Type B pancreatic cell (in vitro differentiated cells): ENCODE results near the gene GPX7. TPM values are rescaled to one million over a fixed set of nuclear protein-coding genes. Genes with fewer than 3 reads are reported as not detected.

Source experiments
- DNase-seq: peaks from one replicate; pipeline ENCODE4 v3.0.0; 2021; ENCODE audit warnings: mixed read lengths; ENCODE audit not compliant: unreplicated experiment; ENCODE audit errors: extremely low spot score
- H3K27ac Mint-ChIP-seq: 2 replicates; pipeline ENCODE4 v1.8.0; 2021; ENCODE audit warnings: mild to moderate bottlenecking, mixed read lengths
- H3K27me3 Mint-ChIP-seq: 2 replicates; pipeline ENCODE4 v1.8.0; 2021; ENCODE audit warnings: mixed read lengths
- H3K36me3 Mint-ChIP-seq: 2 replicates; pipeline ENCODE4 v1.8.0; 2021; ENCODE audit warnings: mixed read lengths
- H3K4me1 Mint-ChIP-seq: one replicate; pipeline ENCODE4 v1.8.0; 2021; ENCODE audit warnings: mixed read lengths; ENCODE audit not compliant: unreplicated experiment
- H3K4me3 Mint-ChIP-seq: 2 replicates; pipeline ENCODE4 v1.8.0; 2021; ENCODE audit warnings: mild to moderate bottlenecking, mixed read lengths
- H3K9me3 Mint-ChIP-seq: 2 replicates; pipeline ENCODE4 v1.8.0; 2021; ENCODE audit warnings: mixed read lengths
- CTCF ChIP-seq: fragments of 200-600 bp; sonication (generic); conservative IDR thresholded peaks from 2 replicates; pipeline ENCODE4 v1.5.0; 2021; ENCODE audit warnings: antibody characterized with exemption, mild to moderate bottlenecking
- total RNA-seq: library from RNA; stranded (reverse); gene quantifications from 2 replicates; pipeline ENCODE4 v1.2.1, GENCODE V29; 2021; ENCODE audit warnings: low replicate concordance

GPX7 gene
- total RNA-seq, 1 donor from 2014 or later = 35.4 TPM

- peaks cover 10% of the 10 kb centered on the region for H3K9me3 Mint-ChIP-seq
- peaks cover 38% of the 10 kb centered on the region for H3K27me3 Mint-ChIP-seq
- H3K36me3 Mint-ChIP-seq = no peaks in the 10 kb centered on the region
- DNase-seq = no peak
- no peak for TF ChIP-seq CTCF
- H3K27ac Mint-ChIP-seq = peak overlapping the region; percentile 50
- peak overlapping the region; percentile 82 for H3K4me3 Mint-ChIP-seq
- H3K4me1 Mint-ChIP-seq = peaks cover 30% of the 10 kb centered on the region
Observed at GRCh38 chr1:52633291-52633754, 31.2 kb downstream of the GPX7 start.

GRCh38 chr1:52634111-52634510 is 31.9 kb downstream of the GPX7 start:
- Mint-ChIP-seq H3K4me3 (peak overlapping the region; percentile 82), H3K27me3 (peaks cover 40% of the 10 kb centered on the region)
- no peak for DNase-seq

GRCh38 chr1:52635321-52636089 is 33.3 kb downstream of the GPX7 start:
- peaks cover 13% of the 10 kb centered on the region for H3K9me3 Mint-ChIP-seq
- H3K27me3 Mint-ChIP-seq = peaks cover 37% of the 10 kb centered on the region
- no peaks in the 10 kb centered on the region for H3K36me3 Mint-ChIP-seq
- TF ChIP-seq CTCF = no peak
- H3K4me1 Mint-ChIP-seq = peaks cover 26% of the 10 kb centered on the region
- H3K4me3 Mint-ChIP-seq = no peak overlapping the region
- no peak overlapping the region for H3K27ac Mint-ChIP-seq
- no peak for DNase-seq

More at GRCh38 chr1:52634111-52634510, 31.9 kb downstream of the GPX7 start:
- Mint-ChIP-seq H3K27ac (no peak overlapping the region), H3K36me3 (no peaks in the 10 kb centered on the region), H3K4me1 (peaks cover 30% of the 10 kb centered on the region), H3K9me3 (peaks cover 13% of the 10 kb centered on the region)
- TF ChIP-seq CTCF = no peak

- TF ChIP-seq CTCF = no peak
- Mint-ChIP-seq H3K4me3 (no peak overlapping the region), H3K9me3 (peaks cover 13% of the 10 kb centered on the region), H3K27ac (no peak overlapping the region), H3K36me3 (no peaks in the 10 kb centered on the region), H3K27me3 (peaks cover 33% of the 10 kb centered on the region), H3K4me1 (peaks cover 22% of the 10 kb centered on the region)
- DNase-seq = no peak
Observed at GRCh38 chr1:52636721-52637695, 34.8 kb downstream of the GPX7 start.

GRCh38 chr1:52637946-52638345 is 35.8 kb downstream of the GPX7 start:
- peaks cover 13% of the 10 kb centered on the region for H3K9me3 Mint-ChIP-seq
- H3K4me3 Mint-ChIP-seq = no peak overlapping the region
- TF ChIP-seq CTCF = no peak
- H3K27ac Mint-ChIP-seq = no peak overlapping the region
- no peaks in the 10 kb centered on the region for H3K36me3 Mint-ChIP-seq
- no peak for DNase-seq
- peaks cover 26% of the 10 kb centered on the region for H3K27me3 Mint-ChIP-seq
- peaks cover 22% of the 10 kb centered on the region for H3K4me1 Mint-ChIP-seq
